ENCODE data around the gene PLA2G4F. TPM values are rescaled to one million over a fixed set of nuclear protein-coding genes. Genes with fewer than 3 reads are reported as not detected.

The PLA2G4F gene, protein sequence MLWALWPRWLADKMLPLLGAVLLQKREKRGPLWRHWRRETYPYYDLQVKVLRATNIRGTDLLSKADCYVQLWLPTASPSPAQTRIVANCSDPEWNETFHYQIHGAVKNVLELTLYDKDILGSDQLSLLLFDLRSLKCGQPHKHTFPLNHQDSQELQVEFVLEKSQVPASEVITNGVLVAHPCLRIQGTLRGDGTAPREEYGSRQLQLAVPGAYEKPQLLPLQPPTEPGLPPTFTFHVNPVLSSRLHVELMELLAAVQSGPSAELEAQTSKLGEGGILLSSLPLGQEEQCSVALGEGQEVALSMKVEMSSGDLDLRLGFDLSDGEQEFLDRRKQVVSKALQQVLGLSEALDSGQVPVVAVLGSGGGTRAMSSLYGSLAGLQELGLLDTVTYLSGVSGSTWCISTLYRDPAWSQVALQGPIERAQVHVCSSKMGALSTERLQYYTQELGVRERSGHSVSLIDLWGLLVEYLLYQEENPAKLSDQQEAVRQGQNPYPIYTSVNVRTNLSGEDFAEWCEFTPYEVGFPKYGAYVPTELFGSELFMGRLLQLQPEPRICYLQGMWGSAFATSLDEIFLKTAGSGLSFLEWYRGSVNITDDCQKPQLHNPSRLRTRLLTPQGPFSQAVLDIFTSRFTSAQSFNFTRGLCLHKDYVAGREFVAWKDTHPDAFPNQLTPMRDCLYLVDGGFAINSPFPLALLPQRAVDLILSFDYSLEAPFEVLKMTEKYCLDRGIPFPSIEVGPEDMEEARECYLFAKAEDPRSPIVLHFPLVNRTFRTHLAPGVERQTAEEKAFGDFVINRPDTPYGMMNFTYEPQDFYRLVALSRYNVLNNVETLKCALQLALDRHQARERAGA
- total RNA-seq, result 3.9 and 17.1 TPM in 2 replicates

DNA sequence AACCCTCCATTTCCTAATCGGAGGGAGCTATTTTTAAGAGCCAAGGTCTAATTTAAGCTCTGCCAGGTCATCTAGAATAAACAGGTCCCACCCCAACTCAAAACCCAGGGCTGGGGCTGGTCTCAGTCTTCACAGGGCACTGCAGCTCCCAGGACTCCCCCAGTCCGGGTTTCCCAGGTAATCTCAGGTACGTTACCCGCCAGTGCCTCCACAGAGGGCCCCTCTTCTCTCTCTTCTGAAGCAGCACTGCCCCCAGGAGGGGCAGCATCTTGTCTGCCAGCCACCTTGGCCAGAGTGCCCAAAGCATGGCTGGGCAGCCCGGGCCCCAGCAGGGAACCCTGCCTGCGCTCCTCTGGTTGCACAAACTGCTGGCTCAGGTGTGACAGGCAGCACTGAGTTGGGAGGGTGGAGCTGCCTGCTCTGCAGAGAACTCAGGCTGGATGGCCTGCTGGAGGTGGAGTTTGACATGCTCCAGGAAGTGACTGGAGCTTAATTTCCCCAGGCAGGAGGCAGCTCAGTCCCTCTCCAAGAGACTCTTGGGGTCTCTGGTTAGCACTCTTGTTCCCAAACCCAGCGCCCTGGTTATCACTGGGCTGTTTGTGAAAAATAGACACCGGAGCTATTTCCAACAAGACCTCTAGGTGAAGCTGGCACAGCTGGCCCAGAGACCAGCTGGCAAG is at the start of gene PLA2G4F:
PLA2G4F (minus strand) TSS at position 394 of the 680 bp plus-strand sequence; CDS start at position 307, 87 bp downstream.

GRCh38 chr15:42094512-42094963 is 61.9 kb downstream of the PLA2G4F start, which contains the start of gene PLA2G4D:
Gene PLA2G4D, minus strand, starts transcription at chr15:42094562. Its CDS starts 103 bp downstream, at chr15:42094459.

Other genes starting within 250 kb of the PLA2G4F start
- gene EHD4, start 184.1 kb downstream of the PLA2G4F start, total RNA-seq, result 21.1 and 55.9 TPM in 2 replicates
- gene PLA2G4E, start 135.6 kb downstream of the PLA2G4F start, total RNA-seq, result 0.21 and 0.96 TPM in 2 replicates
- gene PLA2G4D, start 62.1 kb downstream of the PLA2G4F start, total RNA-seq, result under 0.01 TPM in 1 of 2 replicates, not detected in the other
- 27.2 and 28.1 TPM in 2 replicates for gene VPS39, start 51.7 kb upstream of the PLA2G4F start, total RNA-seq
- gene GANC, start 116.6 kb upstream of the PLA2G4F start, total RNA-seq, result 20.5 and 23.9 TPM in 2 replicates
- 107 and 170 TPM in 2 replicates for gene TMEM87A, start 116.8 kb upstream of the PLA2G4F start, total RNA-seq
- 0.43 and 5.5 TPM in 2 replicates for gene CAPN3, start 202.9 kb upstream of the PLA2G4F start, total RNA-seq